Cardiac ventricle fibroblast (primary cell): Measurements from ENCODE around the gene LIMS1. TPM values are rescaled to one million over a fixed set of nuclear protein-coding genes. Genes with fewer than 3 reads are reported as not detected.

Experiments used
- total RNA-seq: library from RNA; depleted of rRNA; stranded (reverse); fragments of >200 nt; gene quantifications from 2 replicates; pipeline ENCODE4 v1.2.3, GENCODE V29; 2015

Gene LIMS1, protein sequence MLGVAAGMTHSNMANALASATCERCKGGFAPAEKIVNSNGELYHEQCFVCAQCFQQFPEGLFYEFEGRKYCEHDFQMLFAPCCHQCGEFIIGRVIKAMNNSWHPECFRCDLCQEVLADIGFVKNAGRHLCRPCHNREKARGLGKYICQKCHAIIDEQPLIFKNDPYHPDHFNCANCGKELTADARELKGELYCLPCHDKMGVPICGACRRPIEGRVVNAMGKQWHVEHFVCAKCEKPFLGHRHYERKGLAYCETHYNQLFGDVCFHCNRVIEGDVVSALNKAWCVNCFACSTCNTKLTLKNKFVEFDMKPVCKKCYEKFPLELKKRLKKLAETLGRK
- total RNA-seq = 71.3 and 81.6 TPM in 2 replicates

DNA sequence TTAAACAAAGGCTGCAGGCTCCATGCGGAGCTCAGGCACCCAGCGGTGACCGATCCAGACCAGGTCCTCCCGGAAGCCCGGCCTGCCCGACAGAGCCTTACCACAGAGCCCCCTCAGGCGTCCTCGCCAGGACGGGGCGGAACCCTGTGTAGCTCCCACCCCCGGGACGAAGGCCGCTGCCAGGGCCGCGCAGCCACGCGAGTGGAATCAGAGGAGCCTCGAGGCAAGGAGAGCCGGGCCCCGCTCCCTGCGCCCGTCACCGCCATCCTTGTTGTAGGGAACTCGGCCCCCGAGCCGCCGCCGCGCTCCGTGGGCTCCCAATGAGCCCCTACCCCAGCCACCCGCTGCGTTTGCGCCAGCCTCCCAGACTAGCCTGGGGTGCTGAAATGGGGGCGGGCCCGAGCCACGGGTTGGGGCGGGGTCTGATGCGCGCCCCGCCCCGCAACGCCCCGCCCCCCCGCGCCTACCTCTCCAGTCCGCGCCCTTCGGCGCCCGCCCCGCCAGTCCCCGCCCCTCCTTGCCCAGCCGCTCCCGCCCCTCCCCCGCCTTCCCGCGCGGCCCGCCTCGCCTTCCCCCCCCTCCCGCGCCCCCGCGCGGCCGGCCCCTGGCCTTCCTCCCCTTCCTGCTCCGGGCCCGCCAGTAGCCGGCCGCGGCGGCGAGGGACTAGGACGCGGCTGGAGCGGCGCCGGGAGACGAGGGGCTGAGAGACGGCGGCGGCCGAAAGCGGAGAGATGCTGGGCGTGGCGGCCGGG, at the start of gene LIMS1:
Gene LIMS1, plus strand, starts transcription at position 639 of the 752 bp plus-strand sequence. Its CDS starts 93 bp downstream, at position 732.

DNA sequence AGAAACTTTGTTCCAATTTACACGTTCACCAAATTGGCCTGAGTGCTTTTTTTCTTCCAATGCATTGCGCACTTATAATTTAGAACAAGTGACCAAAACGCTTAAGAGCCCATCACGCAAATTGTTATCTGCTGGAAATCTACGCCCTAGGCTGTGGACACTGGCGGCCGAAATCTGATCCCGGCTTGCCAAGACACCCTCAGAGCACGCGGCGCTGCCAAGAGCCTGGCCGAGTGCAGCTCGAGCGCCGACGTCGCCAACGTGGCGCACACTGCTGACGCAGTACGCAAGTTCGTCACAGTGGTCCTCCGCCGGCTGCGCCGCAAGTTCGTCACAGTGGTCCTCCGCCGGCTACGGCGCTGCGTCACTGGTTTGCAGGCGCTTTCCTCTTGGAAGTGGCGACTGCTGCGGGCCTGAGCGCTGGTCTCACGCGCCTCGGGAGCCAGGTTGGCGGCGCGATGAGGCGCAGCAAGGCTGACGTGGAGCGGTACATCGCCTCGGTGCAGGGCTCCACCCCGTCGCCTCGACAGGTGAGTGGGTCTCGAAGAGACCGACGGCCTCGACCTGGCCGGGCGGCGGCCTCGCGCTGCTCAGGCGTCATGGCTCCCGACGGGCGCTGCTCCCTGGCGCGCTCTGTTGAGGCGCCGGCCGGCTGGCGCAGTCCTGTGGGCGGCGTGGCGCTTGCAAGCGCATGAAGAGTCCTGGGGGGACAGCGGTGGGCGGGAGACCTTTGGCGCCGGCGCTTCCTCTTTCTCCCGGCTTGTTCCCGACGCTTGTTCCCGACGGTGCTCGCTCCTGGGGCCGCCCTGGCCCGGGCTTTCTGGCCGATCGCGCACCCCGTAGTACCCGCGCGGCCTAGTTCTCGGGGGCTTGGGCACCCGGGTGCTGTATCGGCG, 185.1 kb downstream of the LIMS1 start, which contains the start of gene RANBP2:
Gene RANBP2, plus strand, starts transcription at position 334 of the 896 bp plus-strand sequence. Its CDS starts 125 bp downstream, at position 459.

Other genes with a start within 250 kb of the LIMS1 start
- gene SULT1C2, start 245.6 kb upstream of the LIMS1 start, total RNA-seq = not detected in 2 replicates
- not detected in 2 replicates for gene SULT1C4, start 156.5 kb upstream of the LIMS1 start, total RNA-seq
- gene GCC2, start 85.3 kb upstream of the LIMS1 start, total RNA-seq = 18.3 and 25.1 TPM in 2 replicates
- gene RANBP2, start 185.0 kb downstream of the LIMS1 start, total RNA-seq = 33.8 and 35.2 TPM in 2 replicates